ENCODE data around the gene HOXD3.
A peak's percentile ranks its signal among the peaks of the same experiment; 100 is the strongest.

The HOXD3 gene

GRCh38 chr2:176133389-176133788, 23.7 kb upstream of the HOXD3 start:
- peak; percentile 41 for DNase-seq

DNA sequence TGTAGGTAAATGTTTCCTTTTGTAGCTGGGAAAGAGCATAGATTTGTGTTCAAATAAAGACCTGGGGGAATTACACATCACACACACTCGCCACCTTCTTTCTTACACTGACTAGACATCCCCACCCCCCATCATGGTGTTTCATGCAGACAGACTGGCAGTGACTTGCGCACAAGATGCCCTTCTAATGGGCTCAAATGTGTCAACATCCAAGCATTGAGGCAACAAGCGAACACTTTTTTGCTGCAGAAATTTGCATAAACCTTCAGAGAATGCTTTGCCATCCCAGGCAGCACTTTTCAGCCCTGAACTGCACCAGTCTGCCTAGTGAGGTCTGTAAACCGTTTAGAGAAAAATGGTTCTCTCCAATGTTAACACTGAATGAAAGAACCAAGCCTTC, 23.1 kb upstream of the HOXD3 start:
- no peak for DNase-seq

DNA sequence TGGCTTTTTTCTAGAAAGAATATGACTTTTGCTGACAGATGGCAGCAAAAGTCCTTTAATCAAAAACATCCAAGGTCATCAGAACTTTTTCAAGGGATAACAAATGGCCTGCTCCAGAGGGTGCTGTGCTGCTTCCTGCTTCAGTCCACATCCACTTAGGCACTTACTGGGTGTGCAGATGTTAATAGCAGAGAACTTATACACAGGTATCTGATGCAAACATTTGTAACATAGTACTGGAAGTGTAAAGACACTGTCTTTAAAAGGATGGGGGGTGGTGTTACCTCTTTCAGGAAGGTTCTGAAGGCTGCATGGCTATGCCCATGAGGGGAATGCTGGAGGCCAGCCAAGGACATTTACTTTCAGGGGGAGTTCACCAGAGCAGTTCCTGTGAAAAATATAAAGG, 22.1 kb upstream of the HOXD3 start:
- no peak for DNase-seq

GRCh38 chr2:176136374-176137251, 20.5 kb upstream of the HOXD3 start:
- peak; percentile 79 for DNase-seq

DNA sequence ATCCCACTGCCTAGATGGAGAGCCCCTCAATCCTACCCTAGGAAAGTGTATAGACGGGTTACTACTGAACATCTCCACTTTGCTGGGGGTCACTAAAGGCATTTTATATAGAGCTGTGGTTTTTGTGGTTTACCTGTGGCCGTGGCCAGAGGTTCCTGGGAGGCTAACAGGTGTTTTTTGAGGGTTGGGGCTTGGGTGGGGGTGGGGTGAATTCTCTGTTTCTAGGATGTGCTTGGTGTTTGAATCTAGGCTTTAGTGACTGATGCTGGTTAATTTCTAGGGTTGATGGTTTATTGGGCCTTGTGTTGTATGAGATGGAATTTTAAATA, 19.9 kb upstream of the HOXD3 start:
- no peak for DNase-seq

DNA sequence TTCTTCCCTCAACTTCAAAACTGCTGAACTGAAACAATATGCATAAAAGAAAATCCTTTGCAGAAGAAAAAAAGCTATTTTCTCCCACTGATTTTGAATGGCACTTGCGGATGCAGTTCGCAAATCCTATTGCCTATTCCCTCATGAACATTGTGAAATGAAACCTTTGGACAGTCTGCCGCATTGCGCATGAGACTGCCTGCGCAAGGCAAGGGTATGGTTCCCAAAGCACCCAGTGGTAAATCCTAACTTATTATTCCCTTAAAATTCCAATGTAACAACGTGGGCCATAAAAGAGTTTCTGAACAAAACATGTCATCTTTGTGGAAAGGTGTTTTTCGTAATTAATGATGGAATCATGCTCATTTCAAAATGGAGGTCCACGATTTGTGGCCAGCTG, 19.2 kb upstream of the HOXD3 start:
- DNase-seq, result no peak

GRCh38 chr2:176138526-176138922, 18.6 kb upstream of the HOXD3 start:
- DNase-seq, result no peak

GRCh38 chr2:176138923-176139660, 18.0 kb upstream of the HOXD3 start:
- no peak for DNase-seq

GRCh38 chr2:176139661-176140512, 17.2 kb upstream of the HOXD3 start:
- peak; percentile 81 for DNase-seq

DNA sequence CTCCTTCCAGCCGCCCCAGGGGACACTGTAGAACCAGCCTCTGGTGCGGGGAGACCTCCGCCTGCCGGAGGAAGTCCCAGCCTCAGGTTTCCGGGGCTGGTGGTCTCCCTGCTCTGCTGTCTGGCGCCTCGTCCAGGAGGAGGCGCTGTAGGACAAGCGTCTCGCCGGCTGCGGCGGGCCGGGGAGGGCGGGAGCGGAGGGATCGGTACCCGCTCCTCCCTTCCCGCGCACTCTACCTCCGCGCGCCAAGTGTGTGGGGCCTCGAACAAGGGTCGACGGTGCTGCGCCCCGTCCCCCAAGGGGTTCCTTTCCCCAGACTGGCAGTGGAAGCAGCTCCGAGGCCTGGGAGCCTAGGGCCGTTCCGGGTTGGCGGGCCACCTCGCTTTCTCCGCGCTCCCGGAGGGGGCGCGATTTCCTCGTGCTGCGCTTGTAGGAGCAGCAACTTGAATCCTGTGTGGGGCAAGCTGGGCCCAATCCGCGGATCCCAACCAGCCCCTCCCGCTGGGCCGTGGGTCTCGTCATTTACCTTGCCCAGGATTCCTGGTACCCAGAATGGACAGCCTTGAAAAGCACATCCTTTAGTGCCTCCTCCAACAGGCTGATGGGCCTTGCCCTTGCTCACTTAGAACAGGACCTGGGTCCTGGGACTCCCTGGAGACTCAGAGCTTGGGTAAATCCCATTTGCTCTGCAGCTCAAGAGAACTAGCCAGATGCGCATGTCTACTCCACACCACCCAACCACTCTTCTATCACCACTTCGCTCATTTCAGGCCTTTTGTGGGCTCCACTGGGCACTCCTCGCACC, 16.4 kb upstream of the HOXD3 start:
- DNase-seq, result peak; percentile 92

DNA sequence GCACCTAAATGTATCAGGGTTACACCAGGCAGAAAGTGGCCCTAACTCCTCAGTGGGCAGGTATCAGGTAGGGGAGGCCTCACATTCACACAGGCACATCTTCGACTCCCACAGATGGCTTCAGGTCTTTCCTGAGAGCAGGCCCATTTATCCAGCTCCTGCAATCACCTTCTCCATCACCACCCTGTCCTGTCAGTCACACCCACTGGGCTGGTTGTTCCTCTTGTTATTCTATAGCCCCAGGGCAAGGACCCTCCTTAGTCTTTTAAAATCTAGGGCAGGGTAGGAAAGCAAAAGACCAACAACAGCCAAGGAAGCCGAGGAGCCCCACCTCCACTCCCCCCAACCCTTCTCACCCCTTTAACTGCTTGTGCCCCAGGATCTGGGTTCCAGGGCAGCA, 14.8 kb upstream of the HOXD3 start:
- no peak for DNase-seq

DNA sequence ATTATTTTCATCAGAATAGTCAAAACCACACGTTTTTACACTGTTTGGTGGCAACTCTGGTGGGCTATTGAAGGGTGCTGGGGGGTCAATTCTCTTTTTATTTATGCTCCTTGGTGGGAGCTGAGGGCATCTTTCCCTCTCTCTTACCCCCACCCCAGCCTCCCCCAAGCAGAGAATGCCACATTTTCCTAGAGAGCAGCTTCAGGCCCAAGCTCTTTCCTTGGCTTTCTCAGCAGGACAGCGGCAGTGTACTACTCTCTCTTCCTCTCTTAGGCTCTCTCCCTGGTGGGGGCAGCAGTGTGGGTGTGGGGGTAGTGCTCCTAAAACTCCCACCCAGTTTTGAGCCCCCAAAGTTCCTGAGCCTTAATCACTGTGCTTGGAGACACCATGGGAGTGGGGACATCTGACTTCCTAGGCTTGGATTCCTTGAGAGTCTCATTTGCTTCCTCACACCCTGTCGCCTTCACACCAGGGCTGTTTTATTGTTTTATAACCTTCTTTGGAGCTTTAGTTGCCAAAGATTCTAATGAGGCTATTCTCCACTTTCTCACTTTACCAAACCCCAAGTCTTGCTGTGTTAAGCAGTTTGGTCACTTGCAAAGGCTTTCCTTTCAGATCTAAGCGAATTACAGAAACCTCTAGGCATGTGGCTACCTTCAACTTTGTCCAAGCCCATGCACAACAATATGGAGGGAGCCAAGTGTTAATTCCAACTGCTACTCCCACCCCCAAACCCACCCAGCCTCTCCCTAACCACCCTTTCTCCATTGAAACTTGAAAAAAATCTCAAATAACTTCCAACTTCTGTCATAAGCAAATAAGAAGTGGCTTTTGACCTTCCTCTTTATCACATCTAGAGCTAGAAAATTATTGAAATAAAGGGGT, 11.8 kb upstream of the HOXD3 start:
- DNase-seq, result no peak

DNA sequence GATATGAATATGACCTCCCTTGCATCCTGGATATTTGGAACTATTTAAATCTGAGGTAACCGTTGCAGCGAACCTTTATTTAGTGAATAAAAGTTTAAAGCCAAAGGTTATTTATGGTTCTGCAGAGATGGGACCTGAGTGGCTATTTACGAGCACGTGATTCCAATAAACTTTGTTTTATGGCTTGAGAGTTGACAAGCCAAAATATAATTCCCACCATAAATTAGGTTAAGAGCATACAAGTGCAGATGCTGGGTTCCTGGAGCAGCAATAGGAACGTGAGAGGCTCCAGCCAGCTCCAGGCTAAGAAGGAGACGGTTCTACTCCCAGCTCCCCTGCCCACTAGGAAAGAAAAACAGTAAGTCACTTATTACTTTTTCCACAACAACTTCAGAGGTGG, 11.0 kb upstream of the HOXD3 start:
- no peak for DNase-seq

DNA sequence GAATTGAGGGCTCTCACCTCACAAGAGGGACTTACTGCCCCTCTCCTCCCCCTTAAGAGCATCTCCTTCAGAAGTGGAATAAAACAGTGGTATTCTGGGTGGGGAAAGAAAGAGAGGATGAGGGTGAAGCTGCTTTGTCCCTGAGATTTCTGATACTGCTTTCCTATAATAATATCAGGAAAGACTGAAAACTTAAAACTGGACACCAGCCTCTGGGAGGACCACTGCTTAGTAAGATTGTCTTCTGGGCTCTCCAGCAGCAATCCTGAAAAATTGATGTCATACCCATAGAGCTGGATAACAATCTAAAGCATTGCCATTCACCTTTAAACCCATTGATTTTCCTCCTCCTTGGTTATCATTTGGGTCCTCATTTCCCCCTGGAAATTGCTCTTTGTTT, 10.5 kb upstream of the HOXD3 start:
- no peak for DNase-seq

- DNase-seq, result no peak
Measured at GRCh38 chr2:176147210-176147799, 9.8 kb upstream of the HOXD3 start.

- no peak for DNase-seq
Measured at GRCh38 chr2:176147800-176148496, 9.2 kb upstream of the HOXD3 start.

DNA sequence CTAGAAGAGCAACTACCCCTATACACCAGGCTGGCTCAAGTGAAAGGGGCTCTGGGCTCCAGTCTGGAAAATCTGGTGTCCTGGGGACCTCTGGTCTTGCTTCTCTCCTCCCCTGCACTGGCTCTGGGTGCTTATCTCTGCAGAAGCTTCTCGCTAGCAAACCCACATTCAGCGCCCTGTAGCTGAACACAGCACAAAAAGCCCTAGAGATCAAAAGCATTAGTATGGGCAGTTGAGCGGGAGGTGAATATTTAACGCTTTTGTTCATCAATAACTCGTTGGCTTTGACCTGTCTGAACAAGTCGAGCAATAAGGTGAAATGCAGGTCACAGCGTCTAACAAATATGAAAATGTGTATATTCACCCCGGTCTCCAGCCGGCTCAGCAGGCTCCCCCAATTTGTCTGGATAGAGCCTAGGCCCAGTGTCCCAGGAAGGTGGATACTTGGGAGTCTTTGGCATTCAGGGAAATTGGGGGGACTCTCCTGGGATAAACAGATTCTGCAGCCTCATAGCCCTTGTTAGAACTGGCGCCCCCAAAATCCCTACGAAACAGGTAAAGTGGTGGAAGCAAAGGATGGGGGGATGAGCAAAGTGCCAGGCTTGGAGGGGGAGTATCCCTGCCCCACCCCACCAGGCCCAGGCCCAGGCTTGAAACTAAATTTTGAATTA, 8.2 kb upstream of the HOXD3 start:
- DNase-seq, result no peak

DNA sequence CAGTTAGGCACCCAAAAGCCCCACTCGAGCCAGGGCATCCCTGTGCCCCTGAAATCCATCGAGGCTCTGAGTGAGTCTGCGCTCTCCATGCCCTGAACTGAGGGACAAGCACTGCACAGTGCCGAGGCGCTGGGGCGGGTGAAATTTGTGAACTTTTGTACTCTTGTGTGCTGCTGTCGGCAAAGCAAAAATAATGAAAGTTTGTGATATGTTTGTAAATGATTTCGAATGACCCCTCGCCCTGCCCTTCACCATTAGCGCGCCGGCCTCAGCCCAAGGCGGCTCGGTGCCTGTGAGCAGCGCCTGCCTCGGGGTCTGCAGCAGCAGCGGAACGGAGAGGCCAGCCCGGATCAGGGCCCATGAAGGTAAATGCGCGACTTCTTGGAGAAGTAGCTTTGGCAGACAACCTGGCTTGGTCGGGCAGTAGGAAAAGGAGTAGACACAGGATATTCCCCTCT, 7.6 kb upstream of the HOXD3 start:
- DNase-seq, result no peak

DNA sequence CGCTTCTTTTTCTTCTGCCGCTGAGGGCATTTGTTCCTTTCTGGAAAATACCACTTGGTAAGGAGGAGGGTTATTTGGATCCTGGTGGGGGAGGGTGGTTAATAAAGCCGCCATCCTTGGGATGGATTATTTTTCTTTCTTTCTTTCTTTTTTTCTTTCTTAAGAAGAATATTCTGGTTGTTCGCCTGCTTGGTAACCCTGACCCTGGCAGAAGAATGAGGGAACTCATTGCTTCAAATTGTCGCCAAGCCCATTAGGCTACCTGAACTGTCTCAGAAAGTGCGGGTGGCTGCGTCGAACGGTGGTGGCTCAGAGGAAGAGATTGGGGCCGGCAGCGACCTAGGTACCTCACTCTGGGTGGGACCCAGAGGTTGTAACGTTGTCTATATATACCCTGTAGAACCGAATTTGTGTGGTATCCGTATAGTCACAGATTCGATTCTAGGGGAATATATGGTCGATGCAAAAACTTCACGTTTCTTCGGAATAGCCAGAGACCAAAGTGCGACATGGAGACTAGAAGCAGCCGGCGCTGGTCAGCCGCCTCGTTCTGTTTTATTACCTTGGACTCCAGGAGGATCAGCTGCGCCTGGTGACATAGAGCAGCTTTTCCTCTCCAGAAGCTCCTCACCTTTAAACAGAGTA, 7.0 kb upstream of the HOXD3 start:
- DNase-seq, result no peak

Measured in right hindlimb (tissue), 1 donor.